Measurements from ENCODE around the gene CYP2F1. TPM values are rescaled to one million over a fixed set of nuclear protein-coding genes. Genes with fewer than 3 reads are reported as not detected.

The CYP2F1 gene
- total and polyA plus RNA-seq, 10 of the 15 experiments (the other 5 are each of a cell fraction or from before 2014, with no cell fraction given), result not detected

GRCh38 chr19:41159881-41160280, 45.6 kb downstream of the CYP2F1 start:
- no peak for FAIRE-seq
- WGBS (ENCODE audit: insufficient coverage, insufficient replicate concordance, low lambda C conversion rate, missing lambda C conversion rate), result 59% methylated on average over 2 of the region's 2 CpGs
- no TSS peak for BruUV-seq (replicated peaks)
- Histone ChIP-seq H2AFZ (ENCODE audit: control insufficient read depth, low read depth, low read length) (no peak overlapping the region), H3K27ac (ENCODE audit: control insufficient read depth, insufficient read depth) (no peak overlapping the region), H3K9ac (ENCODE audit: control insufficient read depth, insufficient read depth, low read length) (no peak overlapping the region), H3K79me2 (ENCODE audit: control insufficient read depth, insufficient read depth, low read length) (no peaks in the 10 kb centered on the region), H3K9me3 (replicated peaks; ENCODE audit: control insufficient read depth, insufficient read depth, low read length) (no peaks in the 10 kb centered on the region), H3K4me1 (ENCODE audit: control insufficient read depth, insufficient read depth, low read length) (no peaks in the 10 kb centered on the region), H4K20me1 (ENCODE audit: control insufficient read depth, insufficient read depth) (no peaks in the 10 kb centered on the region), H3K36me3 (ENCODE audit: control insufficient read depth in 2 of 2, insufficient read depth in 2 of 2, low read length in 1 of 2) (no peaks in the 10 kb centered on the region), H3K4me2 (ENCODE audit: control insufficient read depth, insufficient read depth) (no peak overlapping the region), H3K4me3 (no peak overlapping the region), H3K27me3 (replicated peaks in 1 of 2; ENCODE audit: control insufficient read depth in 2 of 2, insufficient read depth in 2 of 2, low read length in 1 of 2) (no peaks in the 10 kb centered on the region)
- ATAC-seq, result no peak
- TF ChIP-seq ATF2 (IDR thresholded peaks at IDR 0.05; ENCODE audit: low read length) (no peak), SMAD1 (IDR thresholded peaks at IDR 0.05; ENCODE audit: low read depth, partially characterized antibody) (no peak), ZNF384 (IDR thresholded peaks at IDR 0.05; ENCODE audit: borderline replicate concordance, low read depth, low read length) (no peak), PAX5 (IDR thresholded peaks at IDR 0.05; ENCODE audit: borderline replicate concordance, low read depth, low read length) (no peak), GATAD2B (conservative IDR thresholded peaks at IDR 0.05; ENCODE audit: low read depth) (no peak), EZH2 (IDR thresholded peaks at IDR 0.05; ENCODE audit: borderline replicate concordance, control insufficient read depth, low read depth, low read length) (no peak), TARDBP (IDR thresholded peaks at IDR 0.05; ENCODE audit: borderline replicate concordance) (no peak), REST (IDR thresholded peaks at IDR 0.05; ENCODE audit: low read depth, low read length) (no peak), HCFC1 (IDR thresholded peaks at IDR 0.05; ENCODE audit: low read length) (no peak), HSF1 (IDR thresholded peaks at IDR 0.05; ENCODE audit: low read depth, low read length) (no peak), PKNOX1 (IDR thresholded peaks at IDR 0.05) (no peak), CHD4 (IDR thresholded peaks at IDR 0.05) (no peak), NR2F1 (conservative IDR thresholded peaks at IDR 0.05) (no peak), RAD51 (IDR thresholded peaks at IDR 0.05) (no peak)
- TF ChIP-seq, protein P1, sequence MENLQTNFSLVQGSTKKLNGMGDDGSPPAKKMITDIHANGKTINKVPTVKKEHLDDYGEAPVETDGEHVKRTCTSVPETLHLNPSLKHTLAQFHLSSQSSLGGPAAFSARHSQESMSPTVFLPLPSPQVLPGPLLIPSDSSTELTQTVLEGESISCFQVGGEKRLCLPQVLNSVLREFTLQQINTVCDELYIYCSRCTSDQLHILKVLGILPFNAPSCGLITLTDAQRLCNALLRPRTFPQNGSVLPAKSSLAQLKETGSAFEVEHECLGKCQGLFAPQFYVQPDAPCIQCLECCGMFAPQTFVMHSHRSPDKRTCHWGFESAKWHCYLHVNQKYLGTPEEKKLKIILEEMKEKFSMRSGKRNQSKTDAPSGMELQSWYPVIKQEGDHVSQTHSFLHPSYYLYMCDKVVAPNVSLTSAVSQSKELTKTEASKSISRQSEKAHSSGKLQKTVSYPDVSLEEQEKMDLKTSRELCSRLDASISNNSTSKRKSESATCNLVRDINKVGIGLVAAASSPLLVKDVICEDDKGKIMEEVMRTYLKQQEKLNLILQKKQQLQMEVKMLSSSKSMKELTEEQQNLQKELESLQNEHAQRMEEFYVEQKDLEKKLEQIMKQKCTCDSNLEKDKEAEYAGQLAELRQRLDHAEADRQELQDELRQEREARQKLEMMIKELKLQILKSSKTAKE (IDR thresholded peaks at IDR 0.05; ENCODE audit: low read depth, poor library complexity, severe bottlenecking), result no peak
- intact Hi-C loops (cut with micrococcal nuclease; ENCODE audit: unreplicated experiment) (no loop called here), in situ Hi-C loops (cut with MboI) (loop anchor here (10.0 kb wide), 1 partner anchor 505 kb away; no protein-coding TSS in a partner anchor)
- CTCF ChIA-PET, result no interaction called here
- POLR2A ChIA-PET, result interaction anchor here (0.6 kb wide), 1 partner anchor 269 kb away, joined by 3 read pairs; no protein-coding TSS in a partner anchor
- RAD21 ChIA-PET (ENCODE audit: unreplicated experiment), result no interaction called here
- no peak for DNase-seq (ENCODE audit: low read depth, low spot score)
- SMC1A ChIA-PET (ENCODE audit: uncharacterized antibody, unreplicated experiment), result no interaction called here
